Suprapubic skin (tissue), 3 donors: ENCODE results near the gene CDC42BPA.

Source experiments
- CTCF ChIP-seq, 2 donors: fragments of 200-600 bp in 1 of 2; fragments of 450-650 bp in 1 of 2; sonication (generic) in 1 of 2; IDR thresholded peaks; one replicate each; pipeline ENCODE4 v1.5.1; 2016 to 2019; ENCODE audit warnings: antibody characterized with exemption in 2 of 2, mild to moderate bottlenecking in 1 of 2, moderate library complexity in 1 of 2
- EP300 ChIP-seq: sonication (generic); formaldehyde crosslinking; IDR thresholded peaks from one replicate; pipeline ENCODE4 v1.6.1; 2017; ENCODE audit warnings: antibody characterized with exemption
- POLR2A ChIP-seq, 2 donors: fragments of 450-650 bp; IDR thresholded peaks; one replicate each; pipeline ENCODE4 v1.6.1; 2017; ENCODE audit warnings: antibody characterized with exemption in 2 of 2, mild to moderate bottlenecking in 2 of 2, moderate library complexity in 2 of 2

GRCh38 chr1:227167276-227168101, 150.8 kb downstream of the CDC42BPA start:
- TF ChIP-seq CTCF (IDR thresholded peaks at IDR 0.05): no peak
- no peak for TF ChIP-seq POLR2A (IDR thresholded peaks at IDR 0.05)
- TF ChIP-seq EP300: no peak
